Natural killer cell treated with Interleukin-12 subunit alpha and Interleukin-12 subunit beta and Interleukin-15 and Interleukin-18, amount 100 ng/mL, for 72 hours (primary cell): ENCODE data around the gene QKI. TPM values are rescaled to one million over a fixed set of nuclear protein-coding genes. Genes with fewer than 3 reads are reported as not detected.
A peak's percentile ranks its signal among the peaks of the same experiment; 100 is the strongest.

Experiments used
- ATAC-seq, 2 donors: fragments of 150-1000 bp; cut with Tn5 transposase in 1 of 2; sonication (Bioruptor Pico), chemical (Tn5 transposase) in 1 of 2; 2 replicates each; pipeline ENCODE4 v1.10.0; 2021
- DNase-seq: peaks from one replicate; pipeline ENCODE4 v3.0.0; 2022; ENCODE audit warnings: low spot score
- H3K27ac Mint-ChIP-seq, 2 donors: 1 replicate in 1 of 2; 2 replicates in 1 of 2; pipeline ENCODE4 v1.8.0; 2022; ENCODE audit warnings: mixed read lengths in 2 of 2, mild to moderate bottlenecking in 1 of 2, moderate library complexity in 1 of 2
- H3K27me3 Mint-ChIP-seq, 2 donors: 1 replicate in 1 of 2; 2 replicates in 1 of 2; pipeline ENCODE4 v1.8.0; 2022; ENCODE audit warnings: mixed read lengths in 2 of 2
- H3K36me3 Mint-ChIP-seq: one replicate; pipeline ENCODE4 v1.8.0; 2022; ENCODE audit warnings: mixed read lengths
- H3K4me1 Mint-ChIP-seq, 2 donors: 1 replicate in 1 of 2; 2 replicates in 1 of 2; pipeline ENCODE4 v1.8.0; 2022; ENCODE audit warnings: low read depth in 2 of 2, mixed read lengths in 2 of 2, mild to moderate bottlenecking in 1 of 2
- H3K4me3 Mint-ChIP-seq: one replicate; pipeline ENCODE4 v1.8.0; 2022; ENCODE audit warnings: mixed read lengths
- H3K9me3 Mint-ChIP-seq: 2 replicates; pipeline ENCODE4 v1.8.0; 2022; ENCODE audit warnings: mixed read lengths
- total RNA-seq, 2 donors: library from RNA; stranded (reverse); gene quantifications; one replicate each; pipeline ENCODE4 v1.2.3, GENCODE V29; 2022

QKI gene
- total RNA-seq, 2 donors from 2014 or later: 91.8 to 123 TPM

GRCh38 chr6:163507965-163508364 is 93.4 kb downstream of the QKI start:
- DNase-seq (no peak), ATAC-seq (no peak)
- Mint-ChIP-seq H3K36me3 (peaks cover 32% of the 10 kb centered on the region), H3K9me3 (peaks cover 11% of the 10 kb centered on the region), H3K27ac (peak overlapping the region in 1 of 2 donors; percentile 26), H3K4me1 (peaks cover 31 to 34% of the 10 kb centered on the region in 2 donors), H3K27me3 (no peaks in the 10 kb centered on the region), H3K4me3 (no peak overlapping the region)

- H3K27ac Mint-ChIP-seq: no peak overlapping the region
- peaks cover 19 to 27% of the 10 kb centered on the region in 2 donors for H3K4me1 Mint-ChIP-seq
- peaks cover 3% of the 10 kb centered on the region for H3K36me3 Mint-ChIP-seq
- H3K4me3 Mint-ChIP-seq: no peak overlapping the region
- H3K27me3 Mint-ChIP-seq: no peaks in the 10 kb centered on the region
- DNase-seq (no peak), ATAC-seq (no peak)
- H3K9me3 Mint-ChIP-seq: peaks cover 3% of the 10 kb centered on the region
Observed at GRCh38 chr6:163513003-163513402, 98.5 kb downstream of the QKI start.

GRCh38 chr6:163513570-163514166 is 99.2 kb downstream of the QKI start:
- H3K27ac Mint-ChIP-seq: no peak overlapping the region
- peaks cover 20 to 30% of the 10 kb centered on the region in 2 donors for H3K4me1 Mint-ChIP-seq
- H3K4me3 Mint-ChIP-seq: no peak overlapping the region
- DNase-seq (no peak), ATAC-seq (no peak)
- H3K27me3 Mint-ChIP-seq: no peaks in the 10 kb centered on the region
- no peaks in the 10 kb centered on the region for H3K36me3 Mint-ChIP-seq
- no peaks in the 10 kb centered on the region for H3K9me3 Mint-ChIP-seq

GRCh38 chr6:163516908-163517307 is 102.4 kb downstream of the QKI start:
- Mint-ChIP-seq H3K4me3 (no peak overlapping the region), H3K27ac (peak overlapping the region; percentile 12 to 24), H3K9me3 (no peaks in the 10 kb centered on the region), H3K4me1 (peaks cover 30 to 45% of the 10 kb centered on the region in 2 donors), H3K27me3 (no peaks in the 10 kb centered on the region), H3K36me3 (no peaks in the 10 kb centered on the region)
- DNase-seq (no peak), ATAC-seq (no peak)

- no peak overlapping the region for H3K27ac Mint-ChIP-seq
- no peak for ATAC-seq
- H3K4me1 Mint-ChIP-seq: peaks cover 35 to 39% of the 10 kb centered on the region in 2 donors
- no peaks in the 10 kb centered on the region for H3K9me3 Mint-ChIP-seq
- H3K36me3 Mint-ChIP-seq: no peaks in the 10 kb centered on the region
- H3K27me3 Mint-ChIP-seq: no peaks in the 10 kb centered on the region
- no peak overlapping the region for H3K4me3 Mint-ChIP-seq
- no peak for DNase-seq
Observed at GRCh38 chr6:163520956-163521355, 106.4 kb downstream of the QKI start.

GRCh38 chr6:163522033-163522432 is 107.5 kb downstream of the QKI start:
- Mint-ChIP-seq H3K9me3 (no peaks in the 10 kb centered on the region), H3K36me3 (no peaks in the 10 kb centered on the region), H3K27me3 (no peaks in the 10 kb centered on the region), H3K4me3 (no peak overlapping the region), H3K4me1 (peaks cover 33 to 35% of the 10 kb centered on the region in 2 donors), H3K27ac (no peak overlapping the region)
- ATAC-seq (no peak), DNase-seq (no peak)

DNA sequence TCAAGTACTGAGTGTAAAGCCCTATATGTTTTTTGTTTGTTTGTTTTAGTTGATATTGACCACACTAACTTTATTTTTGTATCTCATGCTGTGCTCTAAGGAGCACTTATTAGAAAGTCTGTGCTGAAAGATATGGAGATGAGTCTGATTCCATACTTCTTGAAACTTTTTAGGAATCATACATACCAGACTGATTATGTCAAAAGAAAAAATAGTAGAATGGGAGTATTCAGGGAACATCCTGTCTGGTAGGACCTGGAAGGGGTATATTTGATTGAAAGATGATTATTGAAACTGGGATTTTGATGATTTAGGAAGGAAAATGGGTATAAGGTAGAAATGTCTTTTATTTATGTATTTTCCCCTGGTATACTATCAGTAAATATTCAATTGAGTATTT is 111.4 kb downstream of the QKI start:
- Mint-ChIP-seq H3K27ac (no peak overlapping the region), H3K4me3 (no peak overlapping the region), H3K9me3 (no peaks in the 10 kb centered on the region), H3K27me3 (no peaks in the 10 kb centered on the region), H3K36me3 (no peaks in the 10 kb centered on the region), H3K4me1 (peaks cover 23 to 33% of the 10 kb centered on the region in 2 donors)
- DNase-seq: no peak
- no peak for ATAC-seq

DNA sequence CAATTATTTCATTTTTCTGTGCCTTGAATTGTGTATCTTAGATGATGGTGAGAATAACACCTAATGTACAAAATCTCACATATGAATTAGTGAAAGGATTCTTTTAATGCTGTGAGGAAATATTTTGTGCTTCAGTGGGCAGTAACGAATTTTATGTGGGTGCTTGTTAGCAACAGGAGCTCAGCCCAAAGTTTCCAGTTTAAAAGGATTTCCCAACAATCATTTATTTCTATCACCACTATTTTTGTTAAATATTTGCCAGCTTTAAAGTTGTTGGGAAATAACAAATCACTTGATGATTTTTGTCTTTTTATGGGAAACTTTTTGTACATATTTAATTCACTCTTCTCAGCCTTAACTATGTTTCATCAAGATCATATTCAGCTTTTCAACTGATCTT is 111.8 kb downstream of the QKI start:
- Mint-ChIP-seq H3K4me3 (no peak overlapping the region), H3K27ac (no peak overlapping the region), H3K36me3 (no peaks in the 10 kb centered on the region), H3K27me3 (no peaks in the 10 kb centered on the region), H3K9me3 (no peaks in the 10 kb centered on the region), H3K4me1 (peaks cover 26 to 35% of the 10 kb centered on the region in 2 donors)
- no peak for DNase-seq
- ATAC-seq: no peak

DNA sequence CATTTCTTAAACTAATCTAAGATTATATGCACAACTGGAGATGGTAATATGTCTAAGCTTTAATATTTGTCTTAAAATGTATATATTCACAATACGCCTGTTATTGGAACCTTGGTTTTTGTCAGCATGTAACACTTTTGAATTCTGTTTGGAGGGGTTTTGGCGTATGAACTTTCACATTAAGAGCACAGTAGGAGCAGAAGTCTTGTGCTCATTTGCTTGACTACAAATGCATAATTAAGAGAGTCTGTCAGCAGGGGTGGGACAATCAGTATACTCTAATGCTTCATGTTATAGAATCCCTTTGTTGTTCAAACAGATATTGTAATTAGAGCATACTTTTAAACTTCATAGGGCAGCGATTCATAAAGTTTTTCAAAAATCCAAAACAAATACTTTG is 112.8 kb downstream of the QKI start:
- Mint-ChIP-seq H3K27me3 (no peaks in the 10 kb centered on the region), H3K4me1 (peaks cover 26 to 38% of the 10 kb centered on the region in 2 donors), H3K9me3 (no peaks in the 10 kb centered on the region), H3K4me3 (no peak overlapping the region), H3K36me3 (no peaks in the 10 kb centered on the region), H3K27ac (no peak overlapping the region)
- DNase-seq: no peak
- no peak for ATAC-seq

DNA sequence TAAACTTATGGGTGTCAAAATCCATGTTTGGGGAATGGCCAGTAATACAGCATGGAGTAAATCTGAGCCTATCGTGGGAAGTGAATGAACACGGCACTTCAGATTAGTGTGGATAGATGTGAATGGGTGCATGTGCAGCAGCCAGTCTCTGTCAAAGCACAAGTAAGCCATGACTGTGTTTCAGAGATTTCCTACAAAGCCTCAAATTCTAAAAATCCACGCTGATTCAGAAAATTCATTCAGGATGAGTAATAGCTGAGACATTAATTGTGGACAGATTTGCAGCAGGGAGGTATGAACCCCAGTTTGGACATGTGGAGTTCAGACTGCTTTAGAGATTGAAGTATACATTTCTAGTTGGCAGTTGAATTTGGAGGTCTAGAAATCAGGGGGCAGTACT is 115.1 kb downstream of the QKI start:
- ATAC-seq (no peak), DNase-seq (no peak)
- peaks cover 23 to 35% of the 10 kb centered on the region in 2 donors for H3K4me1 Mint-ChIP-seq
- no peak overlapping the region for H3K4me3 Mint-ChIP-seq
- H3K36me3 Mint-ChIP-seq: no peaks in the 10 kb centered on the region
- no peaks in the 10 kb centered on the region for H3K9me3 Mint-ChIP-seq
- no peaks in the 10 kb centered on the region for H3K27me3 Mint-ChIP-seq
- no peak overlapping the region for H3K27ac Mint-ChIP-seq

GRCh38 chr6:163530406-163530805 is 115.9 kb downstream of the QKI start:
- Mint-ChIP-seq H3K4me1 (peaks cover 25 to 33% of the 10 kb centered on the region in 2 donors), H3K4me3 (no peak overlapping the region), H3K27me3 (no peaks in the 10 kb centered on the region), H3K27ac (no peak overlapping the region), H3K36me3 (no peaks in the 10 kb centered on the region), H3K9me3 (no peaks in the 10 kb centered on the region)
- DNase-seq (no peak), ATAC-seq (no peak)

GRCh38 chr6:163531122-163531521 is 116.6 kb downstream of the QKI start:
- peak overlapping the region in 1 of 2 donors; percentile 58 for H3K27ac Mint-ChIP-seq
- ATAC-seq: no peak
- H3K9me3 Mint-ChIP-seq: no peaks in the 10 kb centered on the region

DNA sequence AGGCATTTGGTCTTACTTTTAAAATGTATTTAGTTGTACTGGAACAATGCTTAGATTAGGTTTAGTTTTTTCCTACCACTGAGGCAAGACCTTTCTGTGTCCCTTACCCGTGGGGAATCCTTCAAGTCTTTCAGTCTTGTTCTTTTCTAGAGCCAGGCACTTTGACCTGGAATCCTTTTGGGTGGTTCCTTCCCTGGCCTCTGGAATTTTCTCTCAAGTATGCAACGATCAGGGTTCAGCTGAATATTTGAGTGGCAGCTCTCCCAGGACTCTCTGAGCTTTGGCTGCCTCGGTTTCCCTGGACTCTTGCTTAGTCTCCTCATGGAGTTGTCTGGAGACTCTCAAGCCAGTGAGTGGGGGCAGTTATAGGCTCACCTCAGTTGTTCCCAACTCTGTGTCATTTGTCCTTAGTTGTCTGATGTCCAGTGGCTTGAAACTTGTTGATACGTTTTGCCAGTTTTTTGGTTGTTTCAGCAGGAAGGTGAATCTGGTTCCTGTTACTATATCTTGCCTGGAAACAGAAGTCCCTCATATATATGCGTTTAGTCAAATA is 118.1 kb downstream of the QKI start:
- ATAC-seq (no peak), DNase-seq (no peak)
- Mint-ChIP-seq H3K36me3 (no peaks in the 10 kb centered on the region), H3K9me3 (no peaks in the 10 kb centered on the region), H3K4me1 (peaks cover 25 to 37% of the 10 kb centered on the region in 2 donors), H3K4me3 (no peak overlapping the region), H3K27ac (no peak overlapping the region), H3K27me3 (no peaks in the 10 kb centered on the region)

More at GRCh38 chr6:163531122-163531521, 116.6 kb downstream of the QKI start:
- H3K27me3 Mint-ChIP-seq: no peaks in the 10 kb centered on the region
- peaks cover 25 to 30% of the 10 kb centered on the region in 2 donors for H3K4me1 Mint-ChIP-seq
- H3K36me3 Mint-ChIP-seq: no peaks in the 10 kb centered on the region
- no peak for DNase-seq
- H3K4me3 Mint-ChIP-seq: no peak overlapping the region

- DNase-seq: no peak
- ATAC-seq: no peak
- Mint-ChIP-seq H3K4me1 (peaks cover 19 to 40% of the 10 kb centered on the region in 2 donors), H3K27me3 (no peaks in the 10 kb centered on the region), H3K9me3 (no peaks in the 10 kb centered on the region), H3K36me3 (no peaks in the 10 kb centered on the region), H3K4me3 (no peak overlapping the region), H3K27ac (no peak overlapping the region)
Observed at GRCh38 chr6:163533443-163533842, 118.9 kb downstream of the QKI start.

- Mint-ChIP-seq H3K4me3 (no peak overlapping the region), H3K9me3 (no peaks in the 10 kb centered on the region), H3K4me1 (peaks cover 10 to 32% of the 10 kb centered on the region in 2 donors), H3K27ac (no peak overlapping the region), H3K27me3 (no peaks in the 10 kb centered on the region), H3K36me3 (peaks cover 5% of the 10 kb centered on the region)
- no peak for ATAC-seq
- no peak for DNase-seq
Observed at GRCh38 chr6:163536770-163537169, 122.3 kb downstream of the QKI start.
